Testis (tissue), 2 donors: ENCODE results near the gene GNAI3.

Experiments used
- POLR2A ChIP-seq: fragments of 450-650 bp; IDR thresholded peaks from one replicate; pipeline ENCODE4 v1.6.1; 2017; ENCODE audit warnings: antibody characterized with exemption, mild to moderate bottlenecking, moderate library complexity
- TF ChIP-seq, protein P1 (sequence below), 3 experiments: fragments of 450-650 bp in 2 of 3; fragments of 200-600 bp in 1 of 3; sonication (generic) in 1 of 3; IDR thresholded peaks; one replicate each; pipeline ENCODE4 v1.5.1; 2016 to 2019; ENCODE audit warnings: antibody characterized with exemption in 3 of 3, mild to moderate bottlenecking in 2 of 3, moderate library complexity in 1 of 3

DNA sequence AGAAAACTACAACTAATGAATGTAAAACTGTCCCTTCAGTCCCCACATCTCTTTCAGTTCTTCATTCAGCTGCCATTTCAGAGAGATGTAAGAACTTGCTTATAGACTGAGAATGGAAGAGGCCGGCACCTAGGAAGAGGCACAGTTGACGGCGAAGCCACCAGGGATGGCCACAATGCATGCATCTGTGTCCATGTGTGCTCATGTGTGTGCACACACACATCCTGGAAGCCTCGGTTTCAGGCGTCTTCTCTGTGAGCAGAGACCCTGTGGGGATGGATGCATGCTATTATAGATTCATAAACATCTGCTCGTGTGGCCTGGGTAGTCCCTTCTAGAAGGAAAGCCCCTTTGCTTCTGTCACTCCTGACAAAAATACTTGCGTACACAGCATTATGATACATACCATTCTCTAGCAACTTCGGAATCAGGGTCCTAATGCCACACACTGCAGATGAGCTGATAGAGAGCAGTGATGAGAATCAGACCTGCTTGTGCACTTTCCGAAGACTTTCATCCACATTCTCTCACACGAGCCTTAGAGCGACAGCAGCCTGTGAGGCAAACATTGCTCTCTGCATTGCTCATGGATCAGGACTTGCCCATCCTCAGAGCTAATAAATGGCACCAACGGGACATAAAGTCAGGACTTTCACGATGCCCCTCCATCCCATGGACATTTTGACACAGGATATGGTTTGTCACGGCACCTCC is 21.2 kb upstream of the GNAI3 start:
- TF ChIP-seq, protein P1, sequence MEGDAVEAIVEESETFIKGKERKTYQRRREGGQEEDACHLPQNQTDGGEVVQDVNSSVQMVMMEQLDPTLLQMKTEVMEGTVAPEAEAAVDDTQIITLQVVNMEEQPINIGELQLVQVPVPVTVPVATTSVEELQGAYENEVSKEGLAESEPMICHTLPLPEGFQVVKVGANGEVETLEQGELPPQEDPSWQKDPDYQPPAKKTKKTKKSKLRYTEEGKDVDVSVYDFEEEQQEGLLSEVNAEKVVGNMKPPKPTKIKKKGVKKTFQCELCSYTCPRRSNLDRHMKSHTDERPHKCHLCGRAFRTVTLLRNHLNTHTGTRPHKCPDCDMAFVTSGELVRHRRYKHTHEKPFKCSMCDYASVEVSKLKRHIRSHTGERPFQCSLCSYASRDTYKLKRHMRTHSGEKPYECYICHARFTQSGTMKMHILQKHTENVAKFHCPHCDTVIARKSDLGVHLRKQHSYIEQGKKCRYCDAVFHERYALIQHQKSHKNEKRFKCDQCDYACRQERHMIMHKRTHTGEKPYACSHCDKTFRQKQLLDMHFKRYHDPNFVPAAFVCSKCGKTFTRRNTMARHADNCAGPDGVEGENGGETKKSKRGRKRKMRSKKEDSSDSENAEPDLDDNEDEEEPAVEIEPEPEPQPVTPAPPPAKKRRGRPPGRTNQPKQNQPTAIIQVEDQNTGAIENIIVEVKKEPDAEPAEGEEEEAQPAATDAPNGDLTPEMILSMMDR (IDR thresholded peaks at IDR 0.05): no peak
- no peak for TF ChIP-seq POLR2A
